Lung (tissue), 12 donors: ENCODE measurements around the gene COMT. TPM values are rescaled to one million over a fixed set of nuclear protein-coding genes. Genes with fewer than 3 reads are reported as not detected.

Experiments
- ATAC-seq: fragments of 200-7000 bp; cut with Tn5 transposase; one replicate; pipeline ENCODE4 v1.9.1; 2020; ENCODE audit warnings: moderate number of reproducible peaks; ENCODE audit not compliant: insufficient read depth, low FRiP score
- DNase-seq, 3 donors: peaks; one replicate each; pipeline ENCODE4 v3.0.0-alpha.2; 2013 to 2017
- H3K27ac ChIP-seq, 2 donors: one replicate each; pipeline ENCODE4 v1.5.1; 2013; ENCODE audit warnings: mild to moderate bottlenecking in 2 of 2, moderate library complexity in 2 of 2, control low read depth in 1 of 2, inconsistent platforms in 1 of 2, low read depth in 1 of 2, low read length in 1 of 2
- H3K27me3 ChIP-seq, 3 donors: one replicate each; pipeline ENCODE4 v1.5.1; 2013; ENCODE audit warnings: low read length in 2 of 3; ENCODE audit not compliant: control insufficient read depth in 3 of 3, insufficient read depth in 3 of 3
- H3K36me3 ChIP-seq, 4 donors: one replicate each; pipeline ENCODE4 v1.5.1; 2013; ENCODE audit warnings: low read length in 4 of 4, mild to moderate bottlenecking in 1 of 4, moderate library complexity in 1 of 4; ENCODE audit not compliant: control insufficient read depth in 4 of 4, insufficient read depth in 4 of 4
- H3K4me1 ChIP-seq, 5 donors: one replicate each; pipeline ENCODE4 v1.5.1; 2013; ENCODE audit warnings: low read length in 5 of 5, mild to moderate bottlenecking in 2 of 5, moderate library complexity in 1 of 5; ENCODE audit not compliant: control insufficient read depth in 5 of 5, insufficient read depth in 5 of 5
- H3K4me3 ChIP-seq: one replicate; pipeline ENCODE4 v1.5.1; 2013; ENCODE audit warnings: mild to moderate bottlenecking, control low read depth, moderate library complexity
- H3K9ac ChIP-seq, 2 donors: one replicate each; pipeline ENCODE4 v1.5.1; 2013; ENCODE audit warnings: low read length in 2 of 2, control low read depth in 1 of 2; ENCODE audit not compliant: insufficient read depth in 1 of 2
- H3K9me3 ChIP-seq, 4 donors: one replicate each; pipeline ENCODE4 v1.5.1; 2013; ENCODE audit warnings: low read length in 3 of 4, mild to moderate bottlenecking in 1 of 4, moderate library complexity in 1 of 4; ENCODE audit not compliant: control insufficient read depth in 4 of 4, insufficient read depth in 3 of 4
- CTCF ChIP-seq: IDR thresholded peaks from 2 replicates; pipeline ENCODE4 v1.5.1; 2012; ENCODE audit warnings: mild to moderate bottlenecking; ENCODE audit errors: control extremely low read depth, extremely low read depth
- WGBS, 2 donors: extraction: QIAGEN DNeasy Blood & Tissue Kit; methylation state at CpG; one replicate each; pipeline ENCODE4 v1.1.7; 2013; 5-methylcytosine and 5-hydroxymethylcytosine counted together
- polyA plus RNA-seq, 2 donors: library from polyadenylated mRNA; stranded (reverse); fragments of 200-250 nt; gene quantifications; one replicate each; pipeline ENCODE4 v1.2.1, GENCODE V29; 2013
- total RNA-seq, 2 donors: library from RNA; depleted of rRNA in 1 of 2; stranded (reverse); fragments of >200 nt in 1 of 2; gene quantifications; one replicate each; pipeline ENCODE4 v1.2.1, GENCODE V29; 2014 to 2021
- donor health status: control.
- donor health status: control.
- donor health status: Bipolar disorder and iron deficiency.
- donor health status: healthy.
- donor health status: DM: yes; HTN: yes; CAD: no.

COMT gene
- total and polyA plus RNA-seq, 4 donors: 147 to 272 (median 208) TPM

GRCh38 chr22:19951346-19951745 is 9.8 kb downstream of the COMT start:
- Histone ChIP-seq H3K4me3 (no peak overlapping the region), H3K9me3 (no peaks in the 10 kb centered on the region), H3K27me3 (no peaks in the 10 kb centered on the region), H3K27ac (no peak overlapping the region), H3K4me1 (peaks cover 0 to 10% (median 2%) of the 10 kb centered on the region in 5 donors), H3K36me3 (peaks cover 0 to 3% (median 0%) of the 10 kb centered on the region in 4 donors), H3K9ac (no peak overlapping the region)
- no peak for ATAC-seq
- WGBS, 2 donors: 79 to 89% methylated on average over 13 of the region's 13 CpGs
- DNase-seq: peak in 1 of 3 donors; percentile 12
- no peak for TF ChIP-seq CTCF

- Histone ChIP-seq H3K36me3 (peaks cover 0 to 3% (median 0%) of the 10 kb centered on the region in 4 donors), H3K9me3 (no peaks in the 10 kb centered on the region), H3K4me1 (peaks cover 0 to 22% (median 9%) of the 10 kb centered on the region in 5 donors), H3K9ac (no peak overlapping the region), H3K27me3 (no peaks in the 10 kb centered on the region), H3K4me3 (no peak overlapping the region), H3K27ac (no peak overlapping the region)
- no peak for ATAC-seq
- whole genome bisulfite sequencing, 2 donors: 57 to 64% methylated on average over 19 of the region's 19 CpGs
- peak in 1 of 3 donors; percentile 33 for DNase-seq
- no peak for TF ChIP-seq CTCF
Measured at GRCh38 chr22:19955241-19956128, 13.9 kb downstream of the COMT start.

- Histone ChIP-seq H3K9me3 (no peaks in the 10 kb centered on the region), H3K4me3 (no peak overlapping the region), H3K27ac (no peak overlapping the region), H3K27me3 (no peaks in the 10 kb centered on the region), H3K4me1 (peaks cover 0 to 33% (median 10%) of the 10 kb centered on the region in 5 donors), H3K36me3 (no peaks in the 10 kb centered on the region), H3K9ac (no peak overlapping the region)
- no peak for ATAC-seq
- DNase-seq: peak in 1 of 3 donors; percentile 8
- WGBS, 2 donors: 96 to 97% methylated on average over 9 of the region's 9 CpGs
- TF ChIP-seq CTCF: no peak
Measured at GRCh38 chr22:19957445-19957844, 15.9 kb downstream of the COMT start.
